DMS114 treated with DMSO at 0.1 percent for 48 hours (cell line): Measurements from ENCODE around the gene OXLD1.
"Not testable (repeated sequence)": the region's sequence is repeated elsewhere in the genome, so short reads cannot be mapped to it uniquely, and the experiment has no call there.

Source experiments
- DNase-seq: peaks from one replicate; lab custom pipeline; 2025; ENCODE audit not compliant: unreplicated experiment; lab: John Stamatoyannopoulos, UW

OXLD1 gene

DNA sequence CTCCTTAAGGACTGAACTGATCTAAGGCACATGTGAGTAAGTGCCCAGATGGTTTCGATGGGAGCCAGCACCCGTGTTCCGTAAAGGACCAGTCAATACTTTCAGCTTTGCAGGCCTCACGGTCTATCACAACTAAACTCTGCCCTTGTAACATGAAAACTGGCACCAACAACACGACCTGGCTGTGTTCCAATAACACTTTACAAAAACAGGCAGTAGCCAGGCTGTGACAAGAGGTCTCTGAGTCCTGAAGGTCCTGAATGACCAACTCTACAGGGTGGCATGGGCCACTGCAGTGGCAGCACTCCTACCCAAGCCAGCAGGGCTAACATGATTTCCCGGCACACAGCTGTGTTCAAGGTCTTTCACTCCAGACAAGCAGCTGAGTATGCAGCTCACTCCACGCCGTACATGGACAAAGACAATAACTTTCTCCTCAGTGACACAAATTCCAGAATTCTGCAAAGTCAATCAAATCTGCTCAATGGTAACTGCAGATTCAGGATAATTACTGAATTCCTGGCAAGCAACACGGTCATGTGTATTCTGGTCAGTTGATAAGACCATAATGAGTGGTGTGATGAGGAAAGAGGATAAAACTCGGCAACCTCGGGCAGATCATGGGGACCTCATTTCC lies 44.8 kb downstream of the OXLD1 start:
- no peak for DNase-seq

DNA sequence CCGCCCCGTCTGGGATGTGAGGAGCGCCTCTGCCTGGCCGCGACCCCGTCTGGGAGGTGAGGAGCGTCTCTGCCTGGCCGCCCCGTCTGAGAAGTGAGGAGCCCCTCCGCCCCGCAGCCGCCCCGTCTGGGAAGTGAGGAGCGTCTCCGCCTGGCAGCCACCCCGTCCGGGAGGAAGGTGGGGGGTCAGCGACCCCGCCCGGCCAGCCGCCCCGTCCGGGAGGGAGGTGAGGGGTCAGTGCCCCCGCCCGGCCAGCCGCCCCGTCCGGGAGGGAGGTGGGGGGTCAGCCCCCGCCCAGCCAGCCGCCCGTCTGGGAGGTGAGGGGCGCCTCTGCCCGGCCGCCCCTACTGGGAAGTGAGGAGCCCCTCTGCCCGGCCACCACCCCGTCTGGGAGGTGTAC lies 48.1 kb downstream of the OXLD1 start:
- DNase-seq: not testable (repeated sequence)

DNA sequence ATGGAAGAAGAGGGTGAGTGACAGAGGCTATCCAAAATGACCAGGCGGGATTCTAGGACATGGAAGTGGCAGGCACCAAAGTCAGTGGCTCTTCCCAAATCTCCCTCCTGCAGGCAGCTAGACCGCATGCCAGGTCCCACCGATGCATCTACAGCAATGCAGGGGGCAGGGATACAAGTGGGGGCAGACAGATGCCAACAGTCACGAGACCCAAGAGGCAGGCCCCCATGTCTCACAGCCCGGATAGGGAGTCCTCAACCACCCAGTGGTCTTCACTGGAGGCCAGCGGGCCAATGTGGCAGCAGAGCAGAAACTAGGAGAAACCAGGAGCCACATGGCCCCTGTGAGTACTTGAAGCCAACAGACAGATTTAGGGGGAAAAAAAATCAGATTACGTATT lies 49.5 kb downstream of the OXLD1 start:
- DNase-seq: no peak

DNA sequence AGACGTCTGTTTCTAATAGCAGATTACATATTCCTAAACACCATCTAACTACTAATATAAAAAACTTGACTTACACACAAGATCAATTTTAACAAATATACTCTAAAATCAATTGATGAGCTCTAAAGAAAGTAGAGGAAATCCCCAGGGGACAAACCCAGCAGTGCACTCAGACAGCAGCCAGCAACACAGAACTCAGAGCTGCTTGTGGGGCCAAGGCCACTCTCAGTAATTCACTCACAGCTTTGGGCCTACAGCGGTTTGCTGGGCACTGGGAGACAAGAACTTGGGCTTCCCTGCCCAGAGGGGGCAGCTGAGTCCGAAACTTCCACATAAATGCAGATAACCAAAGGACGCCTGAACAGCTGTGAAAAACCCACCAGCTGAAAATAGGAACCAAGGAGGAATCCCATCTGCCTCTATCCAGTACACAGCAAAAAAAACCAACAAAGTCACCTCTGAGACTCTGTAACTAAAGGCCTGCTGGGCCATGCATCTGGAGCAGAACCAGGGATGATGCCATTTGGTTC lies 50.9 kb downstream of the OXLD1 start:
- no peak for DNase-seq
